Measurements from ENCODE around the gene TMTC2. TPM values are rescaled to one million over a fixed set of nuclear protein-coding genes. Genes with fewer than 3 reads are reported as not detected.

Gene TMTC2
- total and polyA plus RNA-seq, 10 of the 15 experiments (the other 5 are each of a cell fraction or from before 2014, with no cell fraction given): 0.14 to 9.7 (median 1.2) TPM

DNA sequence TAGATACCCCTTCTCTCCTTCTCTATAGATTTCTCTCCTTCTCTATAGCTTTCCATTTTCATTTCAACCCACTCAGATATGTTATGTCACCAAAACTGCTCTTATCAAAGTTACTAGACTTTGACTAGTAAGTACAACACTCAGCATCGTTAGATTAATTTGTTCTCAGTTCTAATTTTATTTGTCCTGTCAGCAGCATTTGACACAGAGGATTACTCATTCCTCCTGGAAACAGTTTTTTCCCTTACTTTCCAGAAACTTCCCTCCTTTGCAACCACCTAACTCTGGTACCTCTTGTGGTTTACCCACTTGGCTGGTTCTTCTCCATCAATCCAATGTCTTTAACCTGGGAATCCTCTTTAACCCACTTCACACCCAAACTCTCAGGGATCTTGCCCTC lies 423.7 kb downstream of the TMTC2 start:
- in situ Hi-C loops (cut with MboI) (no loop called here), intact Hi-C loops (cut with micrococcal nuclease; ENCODE audit: unreplicated experiment) (no loop called here)
- no TSS peak for BruUV-seq (replicated peaks)
- WGBS (ENCODE audit: insufficient coverage, insufficient replicate concordance, low lambda C conversion rate, missing lambda C conversion rate): 45% methylated on average over 1 of the region's 1 CpG
- Histone ChIP-seq H3K27me3 (replicated peaks in 1 of 2; ENCODE audit: control insufficient read depth in 2 of 2, insufficient read depth in 2 of 2, low read length in 1 of 2) (no peaks in the 10 kb centered on the region), H2AFZ (ENCODE audit: control insufficient read depth, low read depth, low read length) (no peak overlapping the region), H3K9me3 (replicated peaks; ENCODE audit: control insufficient read depth, insufficient read depth, low read length) (no peaks in the 10 kb centered on the region), H3K4me2 (ENCODE audit: control insufficient read depth, insufficient read depth) (no peak overlapping the region), H3K79me2 (ENCODE audit: control insufficient read depth, insufficient read depth, low read length) (no peaks in the 10 kb centered on the region), H3K4me1 (ENCODE audit: control insufficient read depth, insufficient read depth, low read length) (no peaks in the 10 kb centered on the region), H3K9ac (ENCODE audit: control insufficient read depth, insufficient read depth, low read length) (no peak overlapping the region), H3K4me3 (no peak overlapping the region), H3K27ac (ENCODE audit: control insufficient read depth, insufficient read depth) (no peak overlapping the region), H4K20me1 (ENCODE audit: control insufficient read depth, insufficient read depth) (no peaks in the 10 kb centered on the region), H3K36me3 (ENCODE audit: control insufficient read depth in 2 of 2, insufficient read depth in 2 of 2, low read length in 1 of 2) (no peaks in the 10 kb centered on the region)
- ChIA-PET RAD21 (ENCODE audit: unreplicated experiment) (no interaction called here), CTCF (no interaction called here), SMC1A (ENCODE audit: uncharacterized antibody, unreplicated experiment) (no interaction called here), POLR2A (no interaction called here)
- FAIRE-seq (no peak), DNase-seq (ENCODE audit: low read depth, low spot score) (no peak), ATAC-seq (no peak)
- no peak for TF ChIP-seq YBX1 (IDR thresholded peaks at IDR 0.05)
- TF ChIP-seq JUNB (IDR thresholded peaks at IDR 0.05): no peak
- no peak for TF ChIP-seq RFX5 (IDR thresholded peaks at IDR 0.05; ENCODE audit: low read depth, low read length)
- no peak for TF ChIP-seq CEBPZ (IDR thresholded peaks at IDR 0.05; ENCODE audit: low read depth, low read length)
- TF ChIP-seq SUZ12 (IDR thresholded peaks at IDR 0.05; ENCODE audit: unreplicated experiment): no peak
- TF ChIP-seq, protein P1, sequence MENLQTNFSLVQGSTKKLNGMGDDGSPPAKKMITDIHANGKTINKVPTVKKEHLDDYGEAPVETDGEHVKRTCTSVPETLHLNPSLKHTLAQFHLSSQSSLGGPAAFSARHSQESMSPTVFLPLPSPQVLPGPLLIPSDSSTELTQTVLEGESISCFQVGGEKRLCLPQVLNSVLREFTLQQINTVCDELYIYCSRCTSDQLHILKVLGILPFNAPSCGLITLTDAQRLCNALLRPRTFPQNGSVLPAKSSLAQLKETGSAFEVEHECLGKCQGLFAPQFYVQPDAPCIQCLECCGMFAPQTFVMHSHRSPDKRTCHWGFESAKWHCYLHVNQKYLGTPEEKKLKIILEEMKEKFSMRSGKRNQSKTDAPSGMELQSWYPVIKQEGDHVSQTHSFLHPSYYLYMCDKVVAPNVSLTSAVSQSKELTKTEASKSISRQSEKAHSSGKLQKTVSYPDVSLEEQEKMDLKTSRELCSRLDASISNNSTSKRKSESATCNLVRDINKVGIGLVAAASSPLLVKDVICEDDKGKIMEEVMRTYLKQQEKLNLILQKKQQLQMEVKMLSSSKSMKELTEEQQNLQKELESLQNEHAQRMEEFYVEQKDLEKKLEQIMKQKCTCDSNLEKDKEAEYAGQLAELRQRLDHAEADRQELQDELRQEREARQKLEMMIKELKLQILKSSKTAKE (IDR thresholded peaks at IDR 0.05; ENCODE audit: low read depth, poor library complexity, severe bottlenecking): no peak
- TF ChIP-seq ATF7 (IDR thresholded peaks at IDR 0.05; ENCODE audit: low read depth): no peak
- TF ChIP-seq DPF2 (IDR thresholded peaks at IDR 0.05): no peak
- no peak for TF ChIP-seq HCFC1 (IDR thresholded peaks at IDR 0.05; ENCODE audit: low read length)
- no peak for TF ChIP-seq NFIC (IDR thresholded peaks at IDR 0.05; ENCODE audit: low read depth, low read length)
- no peak for TF ChIP-seq POLR2AphosphoS2 (IDR thresholded peaks at IDR 0.05; ENCODE audit: low read depth, low read length)
- no peak for TF ChIP-seq SMAD5 (IDR thresholded peaks at IDR 0.05; ENCODE audit: low read depth)
- TF ChIP-seq, protein P2, sequence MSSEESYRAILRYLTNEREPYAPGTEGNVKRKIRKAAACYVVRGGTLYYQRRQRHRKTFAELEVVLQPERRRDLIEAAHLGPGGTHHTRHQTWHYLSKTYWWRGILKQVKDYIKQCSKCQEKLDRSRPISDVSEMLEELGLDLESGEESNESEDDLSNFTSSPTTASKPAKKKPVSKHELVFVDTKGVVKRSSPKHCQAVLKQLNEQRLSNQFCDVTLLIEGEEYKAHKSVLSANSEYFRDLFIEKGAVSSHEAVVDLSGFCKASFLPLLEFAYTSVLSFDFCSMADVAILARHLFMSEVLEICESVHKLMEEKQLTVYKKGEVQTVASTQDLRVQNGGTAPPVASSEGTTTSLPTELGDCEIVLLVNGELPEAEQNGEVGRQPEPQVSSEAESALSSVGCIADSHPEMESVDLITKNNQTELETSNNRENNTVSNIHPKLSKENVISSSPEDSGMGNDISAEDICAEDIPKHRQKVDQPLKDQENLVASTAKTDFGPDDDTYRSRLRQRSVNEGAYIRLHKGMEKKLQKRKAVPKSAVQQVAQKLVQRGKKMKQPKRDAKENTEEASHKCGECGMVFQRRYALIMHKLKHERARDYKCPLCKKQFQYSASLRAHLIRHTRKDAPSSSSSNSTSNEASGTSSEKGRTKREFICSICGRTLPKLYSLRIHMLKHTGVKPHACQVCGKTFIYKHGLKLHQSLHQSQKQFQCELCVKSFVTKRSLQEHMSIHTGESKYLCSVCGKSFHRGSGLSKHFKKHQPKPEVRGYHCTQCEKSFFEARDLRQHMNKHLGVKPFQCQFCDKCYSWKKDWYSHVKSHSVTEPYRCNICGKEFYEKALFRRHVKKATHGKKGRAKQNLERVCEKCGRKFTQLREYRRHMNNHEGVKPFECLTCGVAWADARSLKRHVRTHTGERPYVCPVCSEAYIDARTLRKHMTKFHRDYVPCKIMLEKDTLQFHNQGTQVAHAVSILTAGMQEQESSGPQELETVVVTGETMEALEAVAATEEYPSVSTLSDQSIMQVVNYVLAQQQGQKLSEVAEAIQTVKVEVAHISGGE (CRISPR knock-in tag; IDR thresholded peaks at IDR 0.05): no peak
- TF ChIP-seq HDGF (IDR thresholded peaks at IDR 0.05): no peak
- TF ChIP-seq RAD51 (IDR thresholded peaks at IDR 0.05): no peak
- no peak for TF ChIP-seq SREBF1 (IDR thresholded peaks at IDR 0.05; ENCODE audit: low read length)

All from GM12878 (cell line).